HL-60 (cell line): Measurements from ENCODE around the gene SPINK6.

ENCODE experiments used
- GABPA ChIP-seq: IDR thresholded peaks from 2 replicates; pipeline ENCODE4 v1.6.1; 2012; ENCODE audit warnings: low read depth
- POLR2AphosphoS5 ChIP-seq: IDR thresholded peaks from 2 replicates; pipeline ENCODE4 v1.6.1; 2012; ENCODE audit warnings: low read depth
- TF ChIP-seq, protein P1 (sequence below): IDR thresholded peaks from one replicate; pipeline ENCODE4 v1.5.1; 2011; ENCODE audit warnings: low read length, control low read depth, inconsistent platforms; ENCODE audit not compliant: insufficient read depth
- TF ChIP-seq, protein P2 (sequence below): IDR thresholded peaks from 2 replicates; pipeline ENCODE4 v1.6.1; 2012; ENCODE audit warnings: low read depth; ENCODE audit not compliant: insufficient replicate concordance

DNA sequence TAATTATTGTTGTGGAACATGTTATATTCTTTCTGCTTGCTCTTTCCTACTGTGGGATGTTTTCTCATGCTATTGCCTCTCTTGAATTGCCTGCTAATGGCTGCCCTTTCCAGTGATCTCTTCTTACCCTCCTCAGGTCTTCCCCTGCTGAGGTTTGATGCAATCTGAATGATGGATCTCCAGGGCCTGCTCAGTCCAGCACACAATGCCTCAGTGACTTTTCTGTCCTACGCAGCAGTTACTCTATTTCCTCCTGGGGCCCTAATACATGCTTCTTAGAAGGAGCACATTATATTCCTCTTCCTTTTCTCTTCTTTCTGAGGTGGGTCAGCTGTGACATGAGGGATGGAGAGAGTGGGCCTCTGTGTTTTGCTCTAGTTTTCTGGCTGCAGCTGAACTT, 34.6 kb upstream of the SPINK6 start, which contains the start of gene SPINK14:
- TF ChIP-seq, protein P1, sequence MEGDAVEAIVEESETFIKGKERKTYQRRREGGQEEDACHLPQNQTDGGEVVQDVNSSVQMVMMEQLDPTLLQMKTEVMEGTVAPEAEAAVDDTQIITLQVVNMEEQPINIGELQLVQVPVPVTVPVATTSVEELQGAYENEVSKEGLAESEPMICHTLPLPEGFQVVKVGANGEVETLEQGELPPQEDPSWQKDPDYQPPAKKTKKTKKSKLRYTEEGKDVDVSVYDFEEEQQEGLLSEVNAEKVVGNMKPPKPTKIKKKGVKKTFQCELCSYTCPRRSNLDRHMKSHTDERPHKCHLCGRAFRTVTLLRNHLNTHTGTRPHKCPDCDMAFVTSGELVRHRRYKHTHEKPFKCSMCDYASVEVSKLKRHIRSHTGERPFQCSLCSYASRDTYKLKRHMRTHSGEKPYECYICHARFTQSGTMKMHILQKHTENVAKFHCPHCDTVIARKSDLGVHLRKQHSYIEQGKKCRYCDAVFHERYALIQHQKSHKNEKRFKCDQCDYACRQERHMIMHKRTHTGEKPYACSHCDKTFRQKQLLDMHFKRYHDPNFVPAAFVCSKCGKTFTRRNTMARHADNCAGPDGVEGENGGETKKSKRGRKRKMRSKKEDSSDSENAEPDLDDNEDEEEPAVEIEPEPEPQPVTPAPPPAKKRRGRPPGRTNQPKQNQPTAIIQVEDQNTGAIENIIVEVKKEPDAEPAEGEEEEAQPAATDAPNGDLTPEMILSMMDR: no peak
- TF ChIP-seq POLR2AphosphoS5: no peak
- TF ChIP-seq, protein P2, sequence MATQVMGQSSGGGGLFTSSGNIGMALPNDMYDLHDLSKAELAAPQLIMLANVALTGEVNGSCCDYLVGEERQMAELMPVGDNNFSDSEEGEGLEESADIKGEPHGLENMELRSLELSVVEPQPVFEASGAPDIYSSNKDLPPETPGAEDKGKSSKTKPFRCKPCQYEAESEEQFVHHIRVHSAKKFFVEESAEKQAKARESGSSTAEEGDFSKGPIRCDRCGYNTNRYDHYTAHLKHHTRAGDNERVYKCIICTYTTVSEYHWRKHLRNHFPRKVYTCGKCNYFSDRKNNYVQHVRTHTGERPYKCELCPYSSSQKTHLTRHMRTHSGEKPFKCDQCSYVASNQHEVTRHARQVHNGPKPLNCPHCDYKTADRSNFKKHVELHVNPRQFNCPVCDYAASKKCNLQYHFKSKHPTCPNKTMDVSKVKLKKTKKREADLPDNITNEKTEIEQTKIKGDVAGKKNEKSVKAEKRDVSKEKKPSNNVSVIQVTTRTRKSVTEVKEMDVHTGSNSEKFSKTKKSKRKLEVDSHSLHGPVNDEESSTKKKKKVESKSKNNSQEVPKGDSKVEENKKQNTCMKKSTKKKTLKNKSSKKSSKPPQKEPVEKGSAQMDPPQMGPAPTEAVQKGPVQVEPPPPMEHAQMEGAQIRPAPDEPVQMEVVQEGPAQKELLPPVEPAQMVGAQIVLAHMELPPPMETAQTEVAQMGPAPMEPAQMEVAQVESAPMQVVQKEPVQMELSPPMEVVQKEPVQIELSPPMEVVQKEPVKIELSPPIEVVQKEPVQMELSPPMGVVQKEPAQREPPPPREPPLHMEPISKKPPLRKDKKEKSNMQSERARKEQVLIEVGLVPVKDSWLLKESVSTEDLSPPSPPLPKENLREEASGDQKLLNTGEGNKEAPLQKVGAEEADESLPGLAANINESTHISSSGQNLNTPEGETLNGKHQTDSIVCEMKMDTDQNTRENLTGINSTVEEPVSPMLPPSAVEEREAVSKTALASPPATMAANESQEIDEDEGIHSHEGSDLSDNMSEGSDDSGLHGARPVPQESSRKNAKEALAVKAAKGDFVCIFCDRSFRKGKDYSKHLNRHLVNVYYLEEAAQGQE: no peak
- TF ChIP-seq GABPA: no peak
